ENCODE data around the gene SPI1. TPM values are rescaled to one million over a fixed set of nuclear protein-coding genes. Genes with fewer than 3 reads are reported as not detected.

Gene SPI1
- polyA plus RNA-seq, 2 donors, result 3.9 to 6.8 TPM

GRCh38 chr11:47352556-47352955 lies 25.8 kb downstream of the SPI1 start, which contains the start of gene MYBPC3:
Gene MYBPC3, minus strand, starts transcription at chr11:47352702. Its CDS starts 55 bp downstream, at chr11:47352647.
- no peak within 1 kb of the TSS for H3K27ac ChIP-seq (ENCODE audit: low read depth in 2 of 2, low read length in 1 of 2)
- WGBS, 2 donors, result 71 to 76% methylated on average over 5 of the region's 5 CpGs

DNA sequence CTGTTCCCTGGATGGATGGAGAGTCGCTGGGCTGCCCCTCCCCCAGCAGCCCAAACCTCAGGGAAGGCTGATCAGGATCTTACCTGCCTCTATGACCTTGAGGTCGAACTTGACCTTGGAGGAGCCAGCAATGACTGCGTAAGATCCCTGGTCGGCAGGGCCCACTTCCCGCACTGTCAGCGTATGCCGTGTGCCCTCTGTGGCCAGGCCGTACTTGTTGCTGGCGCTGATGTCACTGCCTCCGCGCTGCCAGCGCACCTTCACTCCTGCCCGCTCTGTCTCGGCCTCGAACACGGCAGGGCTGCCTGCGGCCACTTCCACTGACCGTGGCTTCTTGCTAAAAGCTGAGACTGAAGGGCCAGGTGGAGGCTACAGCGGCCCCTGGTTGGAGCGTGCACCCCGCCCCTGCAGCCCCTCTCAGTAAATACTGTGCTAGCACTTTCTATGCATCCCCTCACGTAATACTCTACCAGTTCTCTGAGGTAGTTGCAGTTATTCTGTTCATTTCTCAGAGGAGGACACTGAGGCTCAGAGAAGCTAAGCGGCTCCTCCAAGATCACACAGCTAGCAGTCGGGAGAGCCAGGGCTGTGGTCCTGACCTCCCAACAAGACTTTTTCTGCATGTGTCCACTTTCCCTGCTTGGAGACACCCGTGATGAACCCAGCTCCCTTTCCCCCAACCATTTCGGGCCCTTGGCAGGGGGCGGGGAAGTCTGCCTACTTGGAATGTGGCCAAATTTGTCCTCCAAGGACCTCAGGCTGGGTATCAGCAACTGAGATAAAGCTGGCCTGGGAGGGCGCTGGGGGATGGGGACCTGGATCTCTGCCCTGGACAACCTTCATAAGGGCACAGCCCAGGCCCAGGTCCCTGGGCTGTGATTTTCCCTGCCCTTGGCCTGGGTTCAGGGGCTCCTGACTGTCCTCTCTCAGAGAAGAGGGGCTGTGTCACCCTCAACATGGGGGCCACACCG lies 26.9 kb downstream of the SPI1 start:
- Histone ChIP-seq H3K4me3 (ENCODE audit: low read depth in 1 of 2, low read length in 2 of 2) (no peak overlapping the region), H3K27me3 (ENCODE audit: control insufficient read depth in 1 of 2, insufficient read depth in 2 of 2, low read length in 2 of 2) (no peaks in the 10 kb centered on the region), H3K9me3 (ENCODE audit: control insufficient read depth in 2 of 2, insufficient read depth in 1 of 2, low read depth in 1 of 2, low read length in 1 of 2) (no peaks in the 10 kb centered on the region), H3K4me1 (ENCODE audit: control insufficient read depth in 2 of 2, insufficient read depth in 2 of 2, low read length in 1 of 2) (peaks cover 0 to 5% of the 10 kb centered on the region in 2 donors), H3K27ac (ENCODE audit: low read depth in 2 of 2, low read length in 1 of 2) (no peak overlapping the region), H3K36me3 (ENCODE audit: control insufficient read depth in 2 of 2, insufficient read depth in 2 of 2, low read length in 1 of 2) (no peaks in the 10 kb centered on the region)
- 74 to 83% methylated on average over 29 of the region's 29 CpGs for WGBS, 2 donors

More at GRCh38 chr11:47352556-47352955, 25.8 kb downstream of the SPI1 start, which contains the start of gene MYBPC3:
- Histone ChIP-seq H3K36me3 (ENCODE audit: control insufficient read depth in 2 of 2, insufficient read depth in 2 of 2, low read length in 1 of 2) (no peaks in the 10 kb centered on the region), H3K4me1 (ENCODE audit: control insufficient read depth in 2 of 2, insufficient read depth in 2 of 2, low read length in 1 of 2) (peaks cover 0 to 5% of the 10 kb centered on the region in 2 donors), H3K9me3 (ENCODE audit: control insufficient read depth in 2 of 2, insufficient read depth in 1 of 2, low read depth in 1 of 2, low read length in 1 of 2) (no peaks in the 10 kb centered on the region), H3K4me3 (ENCODE audit: low read depth in 1 of 2, low read length in 2 of 2) (no peak within 1 kb of the TSS), H3K27me3 (ENCODE audit: control insufficient read depth in 1 of 2, insufficient read depth in 2 of 2, low read length in 2 of 2) (no peaks in the 10 kb centered on the region)

GRCh38 chr11:47350315-47350714 lies 28.0 kb downstream of the SPI1 start:
- WGBS, 2 donors, result 84 to 86% methylated on average over 9 of the region's 9 CpGs

DNA sequence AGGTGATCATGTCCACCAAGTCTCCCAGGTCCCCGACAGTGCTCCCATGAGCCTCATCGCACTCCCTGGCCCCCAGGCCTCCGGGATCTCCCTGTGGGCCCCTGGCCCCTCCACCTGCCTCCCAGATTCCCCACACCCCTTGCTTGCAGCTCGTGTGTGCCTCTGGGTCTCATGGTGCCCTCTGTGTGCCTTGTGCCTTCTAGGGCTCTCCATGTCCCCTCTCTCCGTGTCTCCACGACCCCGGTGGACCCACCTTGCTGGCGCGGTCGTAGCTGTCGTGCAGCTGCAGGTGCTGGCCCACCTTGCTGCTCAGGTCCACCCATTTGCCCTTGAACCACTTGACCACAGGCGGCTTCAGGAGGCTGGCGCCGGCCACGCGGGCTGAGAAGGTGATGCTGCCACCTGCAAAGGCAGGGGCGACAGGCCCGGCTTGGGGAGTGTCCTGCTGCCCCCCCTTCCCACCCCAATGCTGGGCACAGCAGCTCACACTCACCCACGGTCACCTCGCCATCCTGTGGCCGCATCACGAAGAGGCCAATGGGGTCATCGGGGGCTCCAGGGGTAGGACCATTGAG lies 28.7 kb downstream of the SPI1 start:
- 91 to 92% methylated on average over 21 to 23 of the region's 23 CpGs for WGBS, 2 donors
- Histone ChIP-seq H3K9me3 (ENCODE audit: control insufficient read depth in 2 of 2, insufficient read depth in 1 of 2, low read depth in 1 of 2, low read length in 1 of 2) (no peaks in the 10 kb centered on the region), H3K36me3 (ENCODE audit: control insufficient read depth in 2 of 2, insufficient read depth in 2 of 2, low read length in 1 of 2) (no peaks in the 10 kb centered on the region), H3K27ac (ENCODE audit: low read depth in 2 of 2, low read length in 1 of 2) (no peak overlapping the region), H3K4me1 (ENCODE audit: control insufficient read depth in 2 of 2, insufficient read depth in 2 of 2, low read length in 1 of 2) (no peaks in the 10 kb centered on the region), H3K27me3 (ENCODE audit: control insufficient read depth in 1 of 2, insufficient read depth in 2 of 2, low read length in 2 of 2) (no peaks in the 10 kb centered on the region), H3K4me3 (ENCODE audit: low read depth in 1 of 2, low read length in 2 of 2) (no peak overlapping the region)

More at GRCh38 chr11:47350315-47350714, 28.0 kb downstream of the SPI1 start:
- no peaks in the 10 kb centered on the region for H3K9me3 ChIP-seq (ENCODE audit: control insufficient read depth in 2 of 2, insufficient read depth in 1 of 2, low read depth in 1 of 2, low read length in 1 of 2)
- no peak overlapping the region for H3K4me3 ChIP-seq (ENCODE audit: low read depth in 1 of 2, low read length in 2 of 2)
- H3K36me3 ChIP-seq (ENCODE audit: control insufficient read depth in 2 of 2, insufficient read depth in 2 of 2, low read length in 1 of 2), result no peaks in the 10 kb centered on the region
- H3K4me1 ChIP-seq (ENCODE audit: control insufficient read depth in 2 of 2, insufficient read depth in 2 of 2, low read length in 1 of 2), result no peaks in the 10 kb centered on the region
- H3K27ac ChIP-seq (ENCODE audit: low read depth in 2 of 2, low read length in 1 of 2), result no peak overlapping the region
- no peaks in the 10 kb centered on the region for H3K27me3 ChIP-seq (ENCODE audit: control insufficient read depth in 1 of 2, insufficient read depth in 2 of 2, low read length in 2 of 2)

DNA sequence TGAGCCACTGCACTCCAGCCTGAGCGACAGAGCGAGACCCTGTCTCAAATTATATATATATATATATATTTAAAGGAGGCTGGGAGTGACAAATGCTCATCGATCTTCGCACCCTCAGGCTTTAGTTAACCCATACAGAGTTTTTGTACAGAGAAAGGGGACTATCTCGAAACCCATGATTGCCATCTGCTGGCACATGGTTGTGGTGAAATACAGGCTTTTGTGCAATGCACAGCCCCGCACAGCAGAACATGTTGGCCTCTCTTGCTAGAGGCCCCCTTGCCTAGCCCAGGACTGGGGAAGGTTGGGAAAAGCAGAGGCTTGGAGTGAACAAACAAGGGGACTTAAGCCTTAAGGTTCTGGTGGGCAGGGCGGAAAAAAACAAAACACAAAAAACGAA lies 29.5 kb downstream of the SPI1 start:
- no peak overlapping the region for H3K27ac ChIP-seq (ENCODE audit: low read depth in 2 of 2, low read length in 1 of 2)
- no peaks in the 10 kb centered on the region for H3K9me3 ChIP-seq (ENCODE audit: control insufficient read depth in 2 of 2, insufficient read depth in 1 of 2, low read depth in 1 of 2, low read length in 1 of 2)
- H3K4me3 ChIP-seq (ENCODE audit: low read depth in 1 of 2, low read length in 2 of 2), result no peak overlapping the region
- WGBS, 2 donors, result 71 to 74% methylated on average over 8 of the region's 8 CpGs
- H3K27me3 ChIP-seq (ENCODE audit: control insufficient read depth in 1 of 2, insufficient read depth in 2 of 2, low read length in 2 of 2), result no peaks in the 10 kb centered on the region
- no peaks in the 10 kb centered on the region for H3K36me3 ChIP-seq (ENCODE audit: control insufficient read depth in 2 of 2, insufficient read depth in 2 of 2, low read length in 1 of 2)
- H3K4me1 ChIP-seq (ENCODE audit: control insufficient read depth in 2 of 2, insufficient read depth in 2 of 2, low read length in 1 of 2), result no peaks in the 10 kb centered on the region

DNA sequence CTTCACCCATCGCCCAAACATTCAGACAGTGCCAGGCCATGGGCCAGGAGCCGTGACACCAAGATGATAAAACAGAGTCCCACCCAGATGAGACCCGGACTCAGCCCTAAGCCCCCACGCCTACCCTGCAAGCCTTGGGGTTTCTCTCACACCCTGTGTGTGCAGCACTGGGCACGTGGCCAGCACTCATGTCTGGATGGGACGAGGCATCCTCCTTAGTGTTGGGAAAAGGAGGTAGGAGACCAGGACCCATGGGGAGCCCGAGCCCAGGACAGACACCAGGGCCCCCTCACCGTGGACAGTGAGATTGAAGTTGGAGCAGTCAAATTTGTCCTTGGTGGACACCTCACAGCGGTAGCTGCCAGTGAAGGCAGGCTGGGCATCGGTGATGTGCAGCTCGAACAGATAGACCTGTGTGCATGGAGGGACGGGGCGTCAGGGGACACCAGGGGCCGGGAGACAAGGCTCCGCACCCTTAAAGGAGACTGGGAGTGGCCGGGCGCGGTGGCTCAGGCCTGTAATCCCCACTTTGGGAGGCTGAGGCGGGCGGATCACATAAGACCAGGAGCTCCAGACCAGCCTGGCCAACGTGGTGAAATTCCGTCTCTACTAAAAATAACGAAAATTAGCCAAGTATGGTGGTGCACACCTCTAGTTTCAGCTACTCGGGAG lies 30.1 kb downstream of the SPI1 start:
- no peaks in the 10 kb centered on the region for H3K4me1 ChIP-seq (ENCODE audit: control insufficient read depth in 2 of 2, insufficient read depth in 2 of 2, low read length in 1 of 2)
- no peaks in the 10 kb centered on the region for H3K9me3 ChIP-seq (ENCODE audit: control insufficient read depth in 2 of 2, insufficient read depth in 1 of 2, low read depth in 1 of 2, low read length in 1 of 2)
- H3K4me3 ChIP-seq (ENCODE audit: low read depth in 1 of 2, low read length in 2 of 2), result no peak overlapping the region
- no peak overlapping the region for H3K27ac ChIP-seq (ENCODE audit: low read depth in 2 of 2, low read length in 1 of 2)
- no peaks in the 10 kb centered on the region for H3K36me3 ChIP-seq (ENCODE audit: control insufficient read depth in 2 of 2, insufficient read depth in 2 of 2, low read length in 1 of 2)
- no peaks in the 10 kb centered on the region for H3K27me3 ChIP-seq (ENCODE audit: control insufficient read depth in 1 of 2, insufficient read depth in 2 of 2, low read length in 2 of 2)
- 78 to 82% methylated on average over 24 of the region's 24 CpGs for WGBS, 2 donors

- 68 to 75% methylated on average over 5 of the region's 5 CpGs for WGBS, 2 donors
- no peaks in the 10 kb centered on the region for H3K27me3 ChIP-seq (ENCODE audit: control insufficient read depth in 1 of 2, insufficient read depth in 2 of 2, low read length in 2 of 2)
- no peaks in the 10 kb centered on the region for H3K36me3 ChIP-seq (ENCODE audit: control insufficient read depth in 2 of 2, insufficient read depth in 2 of 2, low read length in 1 of 2)
- no peak overlapping the region for H3K4me3 ChIP-seq (ENCODE audit: low read depth in 1 of 2, low read length in 2 of 2)
- no peaks in the 10 kb centered on the region for H3K9me3 ChIP-seq (ENCODE audit: control insufficient read depth in 2 of 2, insufficient read depth in 1 of 2, low read depth in 1 of 2, low read length in 1 of 2)
- H3K4me1 ChIP-seq (ENCODE audit: control insufficient read depth in 2 of 2, insufficient read depth in 2 of 2, low read length in 1 of 2), result no peaks in the 10 kb centered on the region
- no peak overlapping the region for H3K27ac ChIP-seq (ENCODE audit: low read depth in 2 of 2, low read length in 1 of 2)
These were observed 31.2 kb downstream of the SPI1 start for GRCh38 chr11:47347137-47347536.

GRCh38 chr11:47345890-47346563 lies 32.3 kb downstream of the SPI1 start:
- 85 to 86% methylated on average over 18 of the region's 18 CpGs for WGBS, 2 donors
- no peak overlapping the region for H3K27ac ChIP-seq (ENCODE audit: low read depth in 2 of 2, low read length in 1 of 2)

DNA sequence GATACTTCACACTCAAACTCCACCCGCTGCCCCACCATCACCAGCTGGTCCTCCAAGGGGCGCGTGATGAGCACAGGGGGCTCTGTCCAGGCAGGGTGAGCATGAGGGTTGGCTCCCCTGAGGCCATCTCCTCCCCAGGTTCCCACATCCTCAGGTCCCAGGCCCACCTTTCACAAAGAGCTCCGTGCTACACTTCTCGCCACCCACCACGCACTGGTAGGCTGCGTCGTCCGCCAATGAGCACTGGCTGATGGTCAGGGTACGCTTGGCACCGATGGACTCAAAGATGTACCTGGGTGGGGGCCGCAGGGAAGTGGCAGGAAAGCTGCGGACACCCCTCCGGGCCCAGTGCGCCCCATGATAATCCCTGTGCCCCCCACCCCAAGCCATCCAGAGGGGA lies 35.5 kb downstream of the SPI1 start:
- Histone ChIP-seq H3K27me3 (ENCODE audit: control insufficient read depth in 1 of 2, insufficient read depth in 2 of 2, low read length in 2 of 2) (no peaks in the 10 kb centered on the region), H3K9me3 (ENCODE audit: control insufficient read depth in 2 of 2, insufficient read depth in 1 of 2, low read depth in 1 of 2, low read length in 1 of 2) (no peaks in the 10 kb centered on the region), H3K27ac (ENCODE audit: low read depth in 2 of 2, low read length in 1 of 2) (no peak overlapping the region), H3K4me1 (ENCODE audit: control insufficient read depth in 2 of 2, insufficient read depth in 2 of 2, low read length in 1 of 2) (no peaks in the 10 kb centered on the region), H3K4me3 (ENCODE audit: low read depth in 1 of 2, low read length in 2 of 2) (no peak overlapping the region), H3K36me3 (ENCODE audit: control insufficient read depth in 2 of 2, insufficient read depth in 2 of 2, low read length in 1 of 2) (no peaks in the 10 kb centered on the region)
- WGBS, 2 donors, result 96% methylated on average over 15 of the region's 15 CpGs

More at GRCh38 chr11:47345890-47346563, 32.3 kb downstream of the SPI1 start:
- Histone ChIP-seq H3K4me1 (ENCODE audit: control insufficient read depth in 2 of 2, insufficient read depth in 2 of 2, low read length in 1 of 2) (no peaks in the 10 kb centered on the region), H3K36me3 (ENCODE audit: control insufficient read depth in 2 of 2, insufficient read depth in 2 of 2, low read length in 1 of 2) (no peaks in the 10 kb centered on the region), H3K27me3 (ENCODE audit: control insufficient read depth in 1 of 2, insufficient read depth in 2 of 2, low read length in 2 of 2) (no peaks in the 10 kb centered on the region), H3K4me3 (ENCODE audit: low read depth in 1 of 2, low read length in 2 of 2) (no peak overlapping the region), H3K9me3 (ENCODE audit: control insufficient read depth in 2 of 2, insufficient read depth in 1 of 2, low read depth in 1 of 2, low read length in 1 of 2) (no peaks in the 10 kb centered on the region)
